BLaER1 treated with 17β-estradiol and CSF1 and Interleukin-3, amounts not matched to agents 10 nM and 100 nM (cell line): Measurements from ENCODE around the gene HAS3.

Source experiments
- H3K27ac ChIP-seq, 11 experiments: shearing (Covaris generic); formaldehyde crosslinking; 2 replicates each; pipeline ENCODE4 v1.8.1; 2022
- H3K27me3 ChIP-seq, 11 experiments: shearing (Covaris generic); formaldehyde crosslinking; 2 replicates each; pipeline ENCODE4 v1.8.1; 2022
- H3K36me3 ChIP-seq, 11 experiments: shearing (Covaris generic); formaldehyde crosslinking; 2 replicates each; pipeline ENCODE4 v1.8.1; 2022
- H3K4me1 ChIP-seq, 10 experiments: shearing (Covaris generic); formaldehyde crosslinking; 2 replicates each; pipeline ENCODE4 v1.8.1; 2022
- H3K4me2 ChIP-seq, 11 experiments: shearing (Covaris generic); formaldehyde crosslinking; 2 replicates each; pipeline ENCODE4 v1.8.1; 2022
- H3K4me3 ChIP-seq, 10 experiments: shearing (Covaris generic); formaldehyde crosslinking; 2 replicates each; pipeline ENCODE4 v1.8.1; 2022
- H3K9ac ChIP-seq, 11 experiments: shearing (Covaris generic); formaldehyde crosslinking; 2 replicates each; pipeline ENCODE4 v1.8.1; 2022
- H3K9me3 ChIP-seq, 11 experiments: shearing (Covaris generic); formaldehyde crosslinking; replicated peaks in 1 of 11; 2 replicates each; pipeline ENCODE4 v1.8.1; 2022
- H4K20me1 ChIP-seq, 11 experiments: shearing (Covaris generic); formaldehyde crosslinking; 2 replicates each; pipeline ENCODE4 v1.8.1; 2022
- Cebpa-rat ChIP-seq, 11 experiments: shearing (Covaris generic); IDR thresholded peaks; 2 replicates each; pipeline ENCODE4 v1.8.1; 2022

Gene HAS3

GRCh38 chr16:69085032-69085695 is 20.3 kb upstream of the HAS3 start:
- H3K4me1 ChIP-seq: peaks cover 0 to 10% (median 6%) of the 10 kb centered on the region in 10 experiments; a peak in 15 of 20 replicates
- no peaks in the 10 kb centered on the region for H3K9me3 ChIP-seq
- no peak overlapping the region for H3K4me2 ChIP-seq
- no peak overlapping the region for H3K9ac ChIP-seq
- H3K4me3 ChIP-seq: no peak overlapping the region
- TF ChIP-seq Cebpa-rat (IDR thresholded peaks at IDR 0.05): peak in 3 of 11 experiments; percentile 7 to 50 (median 47); a peak in 3 of 22 replicates
- peaks cover 0 to 6% (median 0%) of the 10 kb centered on the region in 11 experiments; a peak in 1 of 22 replicates for H4K20me1 ChIP-seq
- peaks cover 0 to 32% (median 21%) of the 10 kb centered on the region in 11 experiments; a peak in 16 of 22 replicates for H3K36me3 ChIP-seq
- no peak overlapping the region for H3K27ac ChIP-seq
- no peaks in the 10 kb centered on the region for H3K27me3 ChIP-seq

- Histone ChIP-seq H3K4me3 (no peak overlapping the region), H3K9ac (no peak overlapping the region), H3K4me2 (peak overlapping the region in 7 of 11 experiments; percentile 25 to 57 (median 31); a peak in 12 of 22 replicates), H3K27me3 (no peaks in the 10 kb centered on the region), H3K4me1 (peaks cover 0 to 10% (median 6%) of the 10 kb centered on the region in 10 experiments; a peak in 15 of 20 replicates), H3K27ac (0 out of 22 replicates have a peak overlapping the region, but pooled peaks of 4 of the 11 experiments have one; percentile 9 to 22 (median 16)), H3K9me3 (no peaks in the 10 kb centered on the region), H4K20me1 (peaks cover 0 to 6% (median 0%) of the 10 kb centered on the region in 11 experiments; a peak in 1 of 22 replicates), H3K36me3 (peaks cover 0 to 32% (median 21%) of the 10 kb centered on the region in 11 experiments; a peak in 16 of 22 replicates)
- no peak for TF ChIP-seq Cebpa-rat (IDR thresholded peaks at IDR 0.05)
Measured at GRCh38 chr16:69087161-69087581, 18.3 kb upstream of the HAS3 start.

- no peak overlapping the region for H3K4me2 ChIP-seq
- H3K4me1 ChIP-seq: peaks cover 0 to 10% (median 6%) of the 10 kb centered on the region in 10 experiments; a peak in 15 of 20 replicates
- peaks cover 0 to 6% (median 0%) of the 10 kb centered on the region in 11 experiments; a peak in 1 of 22 replicates for H4K20me1 ChIP-seq
- peaks cover 0 to 24% (median 17%) of the 10 kb centered on the region in 11 experiments; a peak in 15 of 22 replicates for H3K36me3 ChIP-seq
- H3K27ac ChIP-seq: no peak overlapping the region
- H3K9ac ChIP-seq: no peak overlapping the region
- TF ChIP-seq Cebpa-rat (IDR thresholded peaks at IDR 0.05): no peak
- H3K27me3 ChIP-seq: no peaks in the 10 kb centered on the region
- no peak overlapping the region for H3K4me3 ChIP-seq
- no peaks in the 10 kb centered on the region for H3K9me3 ChIP-seq
Measured at GRCh38 chr16:69088684-69089083, 16.8 kb upstream of the HAS3 start.

GRCh38 chr16:69089091-69089910 is 16.2 kb upstream of the HAS3 start:
- no peak overlapping the region for H3K4me3 ChIP-seq
- no peak overlapping the region for H3K27ac ChIP-seq
- H3K27me3 ChIP-seq: no peaks in the 10 kb centered on the region
- no peak for TF ChIP-seq Cebpa-rat (IDR thresholded peaks at IDR 0.05)
- no peak overlapping the region for H3K9ac ChIP-seq
- peaks cover 0 to 10% (median 7%) of the 10 kb centered on the region in 10 experiments; a peak in 15 of 20 replicates for H3K4me1 ChIP-seq
- peaks cover 0 to 19% (median 12%) of the 10 kb centered on the region in 11 experiments; a peak in 14 of 22 replicates for H3K36me3 ChIP-seq
- peaks cover 0 to 6% (median 0%) of the 10 kb centered on the region in 11 experiments; a peak in 1 of 22 replicates for H4K20me1 ChIP-seq
- no peak overlapping the region for H3K4me2 ChIP-seq
- H3K9me3 ChIP-seq: no peaks in the 10 kb centered on the region

- Histone ChIP-seq H3K27me3 (no peaks in the 10 kb centered on the region), H3K9ac (no peak overlapping the region), H4K20me1 (peaks cover 0 to 6% (median 0%) of the 10 kb centered on the region in 11 experiments; a peak in 1 of 22 replicates), H3K4me1 (peaks cover 0 to 8% (median 6%) of the 10 kb centered on the region in 10 experiments; a peak in 6 of 20 replicates), H3K9me3 (no peaks in the 10 kb centered on the region), H3K4me3 (no peak overlapping the region), H3K4me2 (no peak overlapping the region), H3K36me3 (no peaks in the 10 kb centered on the region), H3K27ac (no peak overlapping the region)
- TF ChIP-seq Cebpa-rat (IDR thresholded peaks at IDR 0.05): no peak
Measured at GRCh38 chr16:69093974-69094373, 11.5 kb upstream of the HAS3 start.

GRCh38 chr16:69094501-69094900 is 11.0 kb upstream of the HAS3 start:
- Histone ChIP-seq H3K27ac (no peak overlapping the region), H3K4me2 (peak overlapping the region in 2 of 11 experiments; percentile 15 to 26; a peak in 2 of 22 replicates)

GRCh38 chr16:69095193-69095592 is 10.3 kb upstream of the HAS3 start:
- Histone ChIP-seq H3K4me3 (no peak overlapping the region), H3K27me3 (no peaks in the 10 kb centered on the region), H3K9me3 (no peaks in the 10 kb centered on the region), H3K4me1 (peaks cover 2 to 11% (median 8%) of the 10 kb centered on the region in 10 experiments; a peak in 17 of 20 replicates), H3K36me3 (no peaks in the 10 kb centered on the region), H3K27ac (no peak overlapping the region), H4K20me1 (no peaks in the 10 kb centered on the region), H3K9ac (no peak overlapping the region), H3K4me2 (peak overlapping the region in 2 of 11 experiments; percentile 15 to 26; a peak in 1 of 22 replicates)
- TF ChIP-seq Cebpa-rat (IDR thresholded peaks at IDR 0.05): no peak

More at GRCh38 chr16:69094501-69094900, 11.0 kb upstream of the HAS3 start:
- no peak for TF ChIP-seq Cebpa-rat (IDR thresholded peaks at IDR 0.05)
- H3K9me3 ChIP-seq: no peaks in the 10 kb centered on the region
- H4K20me1 ChIP-seq: peaks cover 0 to 1% (median 0%) of the 10 kb centered on the region in 11 experiments; a peak in 1 of 22 replicates
- no peak overlapping the region for H3K9ac ChIP-seq
- H3K36me3 ChIP-seq: no peaks in the 10 kb centered on the region
- no peaks in the 10 kb centered on the region for H3K27me3 ChIP-seq
- peaks cover 0 to 8% (median 6%) of the 10 kb centered on the region in 10 experiments; a peak in 6 of 20 replicates for H3K4me1 ChIP-seq
- H3K4me3 ChIP-seq: no peak overlapping the region

- H3K27ac ChIP-seq: no peak overlapping the region
Measured at GRCh38 chr16:69100071-69100691, 5.3 kb upstream of the HAS3 start.

More at GRCh38 chr16:69100071-69100691, 5.3 kb upstream of the HAS3 start:
- Histone ChIP-seq H3K9ac (no peak overlapping the region), H3K27me3 (peaks cover 3 to 15% (median 10%) of the 10 kb centered on the region in 11 experiments), H3K4me3 (no peak overlapping the region), H3K4me2 (peak overlapping the region in 8 of 11 experiments; percentile 6 to 50 (median 25); a peak in 10 of 22 replicates), H3K9me3 (no peaks in the 10 kb centered on the region), H4K20me1 (peaks cover 0 to 17% (median 0%) of the 10 kb centered on the region in 11 experiments; a peak in 6 of 22 replicates), H3K36me3 (no peaks in the 10 kb centered on the region), H3K4me1 (peaks cover under 1 to 11% (median 7%) of the 10 kb centered on the region in 10 experiments; a peak in 16 of 20 replicates)
- no peak for TF ChIP-seq Cebpa-rat (IDR thresholded peaks at IDR 0.05)
